Parathyroid adenoma (tissue), 2 donors: ENCODE data around the gene DUS1L.

Source experiments
- H2AFZ ChIP-seq: fragments of 300-600 bp; sonication (generic); one replicate; pipeline ENCODE4 v1.7.0; 2017; ENCODE audit warnings: antibody characterized with exemption, mild to moderate bottlenecking
- H3K27ac ChIP-seq: fragments of 300-600 bp; sonication (generic); one replicate; pipeline ENCODE4 v1.7.0; 2017
- H3K27me3 ChIP-seq: fragments of 300-600 bp; sonication (generic); one replicate; pipeline ENCODE4 v1.7.0; 2017; ENCODE audit warnings: low read length; ENCODE audit not compliant: control insufficient read depth, insufficient read depth
- H3K36me3 ChIP-seq: fragments of 300-600 bp; sonication (generic); one replicate; pipeline ENCODE4 v1.7.0; 2017; ENCODE audit warnings: low read length; ENCODE audit not compliant: control insufficient read depth, insufficient read depth
- H3K4me1 ChIP-seq: fragments of 300-600 bp; sonication (generic); one replicate; pipeline ENCODE4 v1.7.0; 2017; ENCODE audit warnings: control low read depth
- H3K4me2 ChIP-seq: fragments of 300-600 bp; sonication (generic); one replicate; pipeline ENCODE4 v1.7.0; 2017; ENCODE audit warnings: low read length
- H3K4me3 ChIP-seq: fragments of 300-600 bp; sonication (generic); one replicate; pipeline ENCODE4 v1.7.0; 2017; ENCODE audit warnings: low read depth, low read length
- H3K79me2 ChIP-seq: fragments of 300-600 bp; sonication (generic); one replicate; pipeline ENCODE4 v1.7.0; 2017; ENCODE audit warnings: control low read depth
- H3K9ac ChIP-seq: fragments of 300-600 bp; sonication (generic); one replicate; pipeline ENCODE4 v1.7.0; 2017; ENCODE audit warnings: mild to moderate bottlenecking
- H3K9me3 ChIP-seq: fragments of 300-600 bp; sonication (generic); one replicate; pipeline ENCODE4 v1.7.0; 2017; ENCODE audit warnings: low read length; ENCODE audit not compliant: control insufficient read depth
- CTCF ChIP-seq: fragments of 300-600 bp; sonication (generic); IDR thresholded peaks from one replicate; pipeline ENCODE4 v1.7.0; 2017; ENCODE audit warnings: antibody characterized with exemption, mild to moderate bottlenecking
- donor health status: primary hyperparathyroidism.

Gene DUS1L

GRCh38 chr17:82091264-82092066, 25.9 kb upstream of the DUS1L start:
- H3K4me3 ChIP-seq = no peak overlapping the region
- TF ChIP-seq CTCF = no peak
- no peak overlapping the region for H2AFZ ChIP-seq
- H3K4me2 ChIP-seq = no peak overlapping the region
- no peak overlapping the region for H3K9ac ChIP-seq
- peaks cover 9% of the 10 kb centered on the region for H3K79me2 ChIP-seq
- no peak overlapping the region for H3K27ac ChIP-seq
- H3K4me1 ChIP-seq = peaks cover under 1% of the 10 kb centered on the region
- H3K9me3 ChIP-seq = no peaks in the 10 kb centered on the region
- H3K27me3 ChIP-seq = no peaks in the 10 kb centered on the region
- H3K36me3 ChIP-seq = no peaks in the 10 kb centered on the region

- Histone ChIP-seq H3K36me3 (no peaks in the 10 kb centered on the region), H3K4me1 (no peaks in the 10 kb centered on the region), H2AFZ (no peak overlapping the region), H3K79me2 (peaks cover 2% of the 10 kb centered on the region), H3K4me3 (no peak overlapping the region), H3K4me2 (no peak overlapping the region), H3K9me3 (no peaks in the 10 kb centered on the region), H3K27me3 (no peaks in the 10 kb centered on the region), H3K9ac (no peak overlapping the region), H3K27ac (no peak overlapping the region)
- TF ChIP-seq CTCF = no peak
Measured at GRCh38 chr17:82090549-82091263, 25.1 kb upstream of the DUS1L start.

GRCh38 chr17:82089723-82090548, 24.3 kb upstream of the DUS1L start:
- Histone ChIP-seq H3K27me3 (no peaks in the 10 kb centered on the region), H3K79me2 (no peaks in the 10 kb centered on the region), H3K4me1 (no peaks in the 10 kb centered on the region), H3K9ac (no peak overlapping the region), H3K9me3 (no peaks in the 10 kb centered on the region), H3K36me3 (no peaks in the 10 kb centered on the region), H3K4me2 (no peak overlapping the region), H3K27ac (no peak overlapping the region), H3K4me3 (no peak overlapping the region), H2AFZ (no peak overlapping the region)
- no peak for TF ChIP-seq CTCF

- Histone ChIP-seq H2AFZ (no peak overlapping the region), H3K4me2 (no peak overlapping the region)
- no peak for TF ChIP-seq CTCF
Measured at GRCh38 chr17:82088838-82089722, 23.5 kb upstream of the DUS1L start.

More at GRCh38 chr17:82088838-82089722, 23.5 kb upstream of the DUS1L start:
- Histone ChIP-seq H3K9ac (no peak overlapping the region), H3K27me3 (no peaks in the 10 kb centered on the region), H3K36me3 (no peaks in the 10 kb centered on the region), H3K9me3 (no peaks in the 10 kb centered on the region), H3K79me2 (no peaks in the 10 kb centered on the region), H3K4me3 (no peak overlapping the region), H3K27ac (no peak overlapping the region), H3K4me1 (no peaks in the 10 kb centered on the region)
